Measurements from ENCODE around the gene MPHOSPH9.

The MPHOSPH9 gene

GRCh38 chr12:123153906-123154305, 79.0 kb downstream of the MPHOSPH9 start:
- peaks cover 8% of the 10 kb centered on the region for H3K36me3 ChIP-seq (ENCODE audit: insufficient read depth, low read depth, low read length)

GRCh38 chr12:123152833-123153232, 80.1 kb downstream of the MPHOSPH9 start:
- Histone ChIP-seq H3K4me3 (ENCODE audit: low read length) (no peak overlapping the region), H3K36me3 (ENCODE audit: insufficient read depth, low read depth, low read length) (peaks cover 8% of the 10 kb centered on the region), H3K9me3 (ENCODE audit: insufficient read depth, low read depth, low read length) (no peaks in the 10 kb centered on the region), H3K27ac (ENCODE audit: low read length) (no peak overlapping the region), H3K27me3 (ENCODE audit: insufficient read depth, low read length) (peaks cover 44% of the 10 kb centered on the region), H3K4me1 (ENCODE audit: insufficient read depth, low read length) (peaks cover 28% of the 10 kb centered on the region), H3K9ac (ENCODE audit: low read depth, low read length) (no peak overlapping the region)

More at GRCh38 chr12:123153906-123154305, 79.0 kb downstream of the MPHOSPH9 start:
- Histone ChIP-seq H3K4me1 (ENCODE audit: insufficient read depth, low read length) (peaks cover 28% of the 10 kb centered on the region), H3K4me3 (ENCODE audit: low read length) (peak overlapping the region; percentile 41; the same call in 1 of the 2 replicates), H3K27ac (ENCODE audit: low read length) (no peak overlapping the region), H3K9ac (ENCODE audit: low read depth, low read length) (no peak overlapping the region), H3K9me3 (ENCODE audit: insufficient read depth, low read depth, low read length) (no peaks in the 10 kb centered on the region), H3K27me3 (ENCODE audit: insufficient read depth, low read length) (peaks cover 34% of the 10 kb centered on the region)

- H3K4me3 ChIP-seq (ENCODE audit: low read length) = peak overlapping the region; percentile 72
- H3K27ac ChIP-seq (ENCODE audit: low read length) = no peak overlapping the region
- H3K4me1 ChIP-seq (ENCODE audit: insufficient read depth, low read length) = peaks cover 28% of the 10 kb centered on the region
Observed at GRCh38 chr12:123151457-123152454, 81.2 kb downstream of the MPHOSPH9 start.

GRCh38 chr12:123150744-123151456, 82.0 kb downstream of the MPHOSPH9 start, which contains the start of gene PITPNM2:
Gene PITPNM2 (minus strand): TSS chr12:123151090. CDS start chr12:123034590, 116,500 bp downstream.
- Histone ChIP-seq H3K4me1 (ENCODE audit: insufficient read depth, low read length) (peaks cover 28% of the 10 kb centered on the region), H3K4me3 (ENCODE audit: low read length) (peak within 1 kb of the TSS; percentile 72), H3K36me3 (ENCODE audit: insufficient read depth, low read depth, low read length) (peaks cover 4% of the 10 kb centered on the region), H3K27ac (ENCODE audit: low read length) (no peak within 1 kb of the TSS), H3K9me3 (ENCODE audit: insufficient read depth, low read depth, low read length) (no peaks in the 10 kb centered on the region), H3K9ac (ENCODE audit: low read depth, low read length) (peak within 1 kb of the TSS; percentile 48; the same call in 1 of the 2 replicates), H3K27me3 (ENCODE audit: insufficient read depth, low read length) (peaks cover 49% of the 10 kb centered on the region)

More at GRCh38 chr12:123151457-123152454, 81.2 kb downstream of the MPHOSPH9 start:
- Histone ChIP-seq H3K9me3 (ENCODE audit: insufficient read depth, low read depth, low read length) (no peaks in the 10 kb centered on the region), H3K27me3 (ENCODE audit: insufficient read depth, low read length) (peaks cover 49% of the 10 kb centered on the region), H3K36me3 (ENCODE audit: insufficient read depth, low read depth, low read length) (peaks cover 8% of the 10 kb centered on the region), H3K9ac (ENCODE audit: low read depth, low read length) (peak overlapping the region; percentile 48; the same call in 1 of the 2 replicates)

GRCh38 chr12:123150275-123150743, 82.6 kb downstream of the MPHOSPH9 start:
- Histone ChIP-seq H3K4me1 (ENCODE audit: insufficient read depth, low read length) (peaks cover 28% of the 10 kb centered on the region), H3K27me3 (ENCODE audit: insufficient read depth, low read length) (peaks cover 49% of the 10 kb centered on the region), H3K9ac (ENCODE audit: low read depth, low read length) (no peak overlapping the region; the same call in 1 of the 2 replicates)

GRCh38 chr12:123149501-123150274, 83.3 kb downstream of the MPHOSPH9 start:
- Histone ChIP-seq H3K4me1 (ENCODE audit: insufficient read depth, low read length) (peaks cover 28% of the 10 kb centered on the region), H3K27me3 (ENCODE audit: insufficient read depth, low read length) (peaks cover 49% of the 10 kb centered on the region), H3K9me3 (ENCODE audit: insufficient read depth, low read depth, low read length) (no peaks in the 10 kb centered on the region), H3K36me3 (ENCODE audit: insufficient read depth, low read depth, low read length) (no peaks in the 10 kb centered on the region), H3K9ac (ENCODE audit: low read depth, low read length) (no peak overlapping the region; the same call in 1 of the 2 replicates), H3K27ac (ENCODE audit: low read length) (no peak overlapping the region), H3K4me3 (ENCODE audit: low read length) (peak overlapping the region; percentile 67)

More at GRCh38 chr12:123150275-123150743, 82.6 kb downstream of the MPHOSPH9 start:
- H3K4me3 ChIP-seq (ENCODE audit: low read length) = peak overlapping the region; percentile 67
- no peaks in the 10 kb centered on the region for H3K9me3 ChIP-seq (ENCODE audit: insufficient read depth, low read depth, low read length)
- no peaks in the 10 kb centered on the region; the same call in 1 of the 2 replicates for H3K36me3 ChIP-seq (ENCODE audit: insufficient read depth, low read depth, low read length)
- no peak overlapping the region for H3K27ac ChIP-seq (ENCODE audit: low read length)

GRCh38 chr12:123149088-123149487, 83.9 kb downstream of the MPHOSPH9 start:
- peaks cover 49% of the 10 kb centered on the region for H3K27me3 ChIP-seq (ENCODE audit: insufficient read depth, low read length)
- no peak overlapping the region for H3K27ac ChIP-seq (ENCODE audit: low read length)
- no peak overlapping the region for H3K4me3 ChIP-seq (ENCODE audit: low read length)

GRCh38 chr12:123148655-123149054, 84.3 kb downstream of the MPHOSPH9 start:
- no peaks in the 10 kb centered on the region for H3K36me3 ChIP-seq (ENCODE audit: insufficient read depth, low read depth, low read length)
- H3K4me1 ChIP-seq (ENCODE audit: insufficient read depth, low read length) = peaks cover 19% of the 10 kb centered on the region
- no peak overlapping the region for H3K4me3 ChIP-seq (ENCODE audit: low read length)
- no peak overlapping the region for H3K27ac ChIP-seq (ENCODE audit: low read length)
- H3K27me3 ChIP-seq (ENCODE audit: insufficient read depth, low read length) = peaks cover 49% of the 10 kb centered on the region
- no peaks in the 10 kb centered on the region for H3K9me3 ChIP-seq (ENCODE audit: insufficient read depth, low read depth, low read length)
- no peak overlapping the region for H3K9ac ChIP-seq (ENCODE audit: low read depth, low read length)

More at GRCh38 chr12:123149088-123149487, 83.9 kb downstream of the MPHOSPH9 start:
- H3K9me3 ChIP-seq (ENCODE audit: insufficient read depth, low read depth, low read length) = no peaks in the 10 kb centered on the region
- peaks cover 22% of the 10 kb centered on the region for H3K4me1 ChIP-seq (ENCODE audit: insufficient read depth, low read length)
- no peaks in the 10 kb centered on the region for H3K36me3 ChIP-seq (ENCODE audit: insufficient read depth, low read depth, low read length)
- no peak overlapping the region for H3K9ac ChIP-seq (ENCODE audit: low read depth, low read length)

- Histone ChIP-seq H3K36me3 (ENCODE audit: insufficient read depth, low read depth, low read length) (no peaks in the 10 kb centered on the region), H3K9me3 (ENCODE audit: insufficient read depth, low read depth, low read length) (no peaks in the 10 kb centered on the region), H3K9ac (ENCODE audit: low read depth, low read length) (no peak overlapping the region), H3K27ac (ENCODE audit: low read length) (no peak overlapping the region), H3K4me3 (ENCODE audit: low read length) (no peak overlapping the region), H3K27me3 (ENCODE audit: insufficient read depth, low read length) (peaks cover 49% of the 10 kb centered on the region), H3K4me1 (ENCODE audit: insufficient read depth, low read length) (peaks cover 14% of the 10 kb centered on the region; the same call in 1 of the 2 replicates)
Observed at GRCh38 chr12:123148223-123148622, 84.7 kb downstream of the MPHOSPH9 start.

GRCh38 chr12:123145211-123145610, 87.7 kb downstream of the MPHOSPH9 start:
- no peak overlapping the region for H3K9ac ChIP-seq (ENCODE audit: low read depth, low read length)
- H3K27ac ChIP-seq (ENCODE audit: low read length) = no peak overlapping the region
- no peaks in the 10 kb centered on the region for H3K9me3 ChIP-seq (ENCODE audit: insufficient read depth, low read depth, low read length)
- peaks cover 12% of the 10 kb centered on the region for H3K4me1 ChIP-seq (ENCODE audit: insufficient read depth, low read length)
- no peak overlapping the region for H3K4me3 ChIP-seq (ENCODE audit: low read length)
- peaks cover 28% of the 10 kb centered on the region for H3K27me3 ChIP-seq (ENCODE audit: insufficient read depth, low read length)
- H3K36me3 ChIP-seq (ENCODE audit: insufficient read depth, low read depth, low read length) = no peaks in the 10 kb centered on the region

Data from iPS-20b (cell line).